Measurements from ENCODE around the gene OR52B4. TPM values are rescaled to one million over a fixed set of nuclear protein-coding genes. Genes with fewer than 3 reads are reported as not detected.
"Not testable (repeated sequence)": the region's sequence is repeated elsewhere in the genome, so short reads cannot be mapped to it uniquely, and the experiment has no call there.

Gene OR52B4
- total and polyA plus RNA-seq, 4 donors: not detected

- Histone ChIP-seq H3K4me1 (ENCODE audit: control insufficient read depth in 4 of 4, insufficient read depth in 4 of 4, low read length in 3 of 4) (no peaks in the 10 kb centered on the region), H3K36me3 (ENCODE audit: control insufficient read depth in 4 of 4, insufficient read depth in 3 of 4, low read depth in 1 of 4, low read length in 3 of 4) (no peaks in the 10 kb centered on the region), H3K27me3 (ENCODE audit: control insufficient read depth in 4 of 4, insufficient read depth in 4 of 4, low read length in 3 of 4) (no peaks in the 10 kb centered on the region), H3K4me3 (ENCODE audit: low read depth in 1 of 3, low read length in 3 of 3) (no peak overlapping the region), H3K27ac (ENCODE audit: low read depth in 1 of 2, low read length in 2 of 2) (no peak overlapping the region), H3K9me3 (ENCODE audit: control insufficient read depth in 4 of 4, low read length in 3 of 4) (no peaks in the 10 kb centered on the region), H3K9ac (ENCODE audit: low read depth in 1 of 2, low read length in 2 of 2) (no peak overlapping the region)
- WGBS: 77% methylated on average over 5 of the region's 5 CpGs
- TF ChIP-seq MAX (IDR thresholded peaks at IDR 0.05) (no peak), YY1 (IDR thresholded peaks at IDR 0.05) (no peak), REST (IDR thresholded peaks at IDR 0.05) (no peak), NR2F2 (IDR thresholded peaks at IDR 0.05) (no peak), ATF3 (IDR thresholded peaks at IDR 0.05) (no peak), RXRA (IDR thresholded peaks at IDR 0.05) (no peak), JUND (IDR thresholded peaks at IDR 0.05) (no peak), FOXA1 (IDR thresholded peaks at IDR 0.05) (no peak)
- DNase-seq (ENCODE audit: low spot score): no peak
These were observed 7.4 kb upstream of the OR52B4 start for GRCh38 chr11:4375431-4376140.

- Histone ChIP-seq H3K9ac (ENCODE audit: low read depth in 1 of 2, low read length in 2 of 2) (no peak overlapping the region), H3K9me3 (ENCODE audit: control insufficient read depth in 4 of 4, low read length in 3 of 4) (no peaks in the 10 kb centered on the region), H3K4me1 (ENCODE audit: control insufficient read depth in 4 of 4, insufficient read depth in 4 of 4, low read length in 3 of 4) (no peaks in the 10 kb centered on the region), H3K27me3 (ENCODE audit: control insufficient read depth in 4 of 4, insufficient read depth in 4 of 4, low read length in 3 of 4) (no peaks in the 10 kb centered on the region), H3K36me3 (ENCODE audit: control insufficient read depth in 4 of 4, insufficient read depth in 3 of 4, low read depth in 1 of 4, low read length in 3 of 4) (no peaks in the 10 kb centered on the region), H3K4me3 (ENCODE audit: low read depth in 1 of 3, low read length in 3 of 3) (no peak overlapping the region), H3K27ac (ENCODE audit: low read depth in 1 of 2, low read length in 2 of 2) (no peak overlapping the region)
- WGBS: 63% methylated on average over 3 of the region's 3 CpGs
- no peak for DNase-seq (ENCODE audit: low spot score)
- TF ChIP-seq TAF1 (conservative IDR thresholded peaks at IDR 0.05) (no peak), ZBTB33 (IDR thresholded peaks at IDR 0.05) (no peak), GABPA (IDR thresholded peaks at IDR 0.05 in 1 of 2, conservative IDR thresholded peaks at IDR 0.05 in 1 of 2) (no peak), FOXA1 (IDR thresholded peaks at IDR 0.05) (no peak), HNF4G (IDR thresholded peaks at IDR 0.05) (no peak), JUND (IDR thresholded peaks at IDR 0.05) (no peak), REST (IDR thresholded peaks at IDR 0.05) (no peak), YY1 (IDR thresholded peaks at IDR 0.05) (no peak), FOXA2 (IDR thresholded peaks at IDR 0.05) (no peak), EGR1 (IDR thresholded peaks at IDR 0.05; ENCODE audit: low read depth in 2 of 2) (no peak), RXRA (IDR thresholded peaks at IDR 0.05) (no peak)
These were observed 2.0 kb upstream of the OR52B4 start for GRCh38 chr11:4370166-4370565.

- not testable (repeated sequence) for H3K27me3 ChIP-seq (ENCODE audit: control insufficient read depth in 4 of 4, insufficient read depth in 4 of 4, low read length in 3 of 4); DNase-seq (ENCODE audit: low spot score); H3K4me3 ChIP-seq (ENCODE audit: low read depth in 1 of 3, low read length in 3 of 3); H3K27ac ChIP-seq (ENCODE audit: low read depth in 1 of 2, low read length in 2 of 2); H3K9me3 ChIP-seq (ENCODE audit: control insufficient read depth in 4 of 4, low read length in 3 of 4); H3K9ac ChIP-seq (ENCODE audit: low read depth in 1 of 2, low read length in 2 of 2); H3K4me1 ChIP-seq (ENCODE audit: control insufficient read depth in 4 of 4, insufficient read depth in 4 of 4, low read length in 3 of 4); H3K36me3 ChIP-seq (ENCODE audit: control insufficient read depth in 4 of 4, insufficient read depth in 3 of 4, low read depth in 1 of 4, low read length in 3 of 4)
- 85% methylated on average over 1 of the region's 5 CpGs for WGBS
These were observed 20.0 kb downstream of the OR52B4 start for GRCh38 chr11:4348142-4348541.

GRCh38 chr11:4345366-4345765 is 22.8 kb downstream of the OR52B4 start:
- not testable (repeated sequence) for H3K27me3 ChIP-seq (ENCODE audit: control insufficient read depth in 4 of 4, insufficient read depth in 4 of 4, low read length in 3 of 4); H3K9me3 ChIP-seq (ENCODE audit: control insufficient read depth in 4 of 4, low read length in 3 of 4); DNase-seq (ENCODE audit: low spot score); H3K4me3 ChIP-seq (ENCODE audit: low read depth in 1 of 3, low read length in 3 of 3); H3K4me1 ChIP-seq (ENCODE audit: control insufficient read depth in 4 of 4, insufficient read depth in 4 of 4, low read length in 3 of 4); H3K27ac ChIP-seq (ENCODE audit: low read depth in 1 of 2, low read length in 2 of 2); H3K9ac ChIP-seq (ENCODE audit: low read depth in 1 of 2, low read length in 2 of 2); H3K36me3 ChIP-seq (ENCODE audit: control insufficient read depth in 4 of 4, insufficient read depth in 3 of 4, low read depth in 1 of 4, low read length in 3 of 4)
- WGBS: 80% methylated on average over 2 of the region's 2 CpGs
